ENCODE measurements around the gene SASH1. TPM values are rescaled to one million over a fixed set of nuclear protein-coding genes. Genes with fewer than 3 reads are reported as not detected.

The SASH1 gene
- total and polyA plus RNA-seq, 9 of the 15 experiments (the other 6 are each of a cell fraction or from before 2014, with no cell fraction given), result 0.35 to 3.5 (median 1.6) TPM

GRCh38 chr6:148559848-148560433, 217.3 kb downstream of the SASH1 start (continued):
- no peak for TF ChIP-seq ATF3 (IDR thresholded peaks at IDR 0.05)
- TF ChIP-seq ATF3 (CRISPR knock-in tag; conservative IDR thresholded peaks at IDR 0.05), result no peak
- TF ChIP-seq ELF2 (CRISPR knock-in tag; IDR thresholded peaks at IDR 0.05), result no peak
- TF ChIP-seq, protein P1, sequence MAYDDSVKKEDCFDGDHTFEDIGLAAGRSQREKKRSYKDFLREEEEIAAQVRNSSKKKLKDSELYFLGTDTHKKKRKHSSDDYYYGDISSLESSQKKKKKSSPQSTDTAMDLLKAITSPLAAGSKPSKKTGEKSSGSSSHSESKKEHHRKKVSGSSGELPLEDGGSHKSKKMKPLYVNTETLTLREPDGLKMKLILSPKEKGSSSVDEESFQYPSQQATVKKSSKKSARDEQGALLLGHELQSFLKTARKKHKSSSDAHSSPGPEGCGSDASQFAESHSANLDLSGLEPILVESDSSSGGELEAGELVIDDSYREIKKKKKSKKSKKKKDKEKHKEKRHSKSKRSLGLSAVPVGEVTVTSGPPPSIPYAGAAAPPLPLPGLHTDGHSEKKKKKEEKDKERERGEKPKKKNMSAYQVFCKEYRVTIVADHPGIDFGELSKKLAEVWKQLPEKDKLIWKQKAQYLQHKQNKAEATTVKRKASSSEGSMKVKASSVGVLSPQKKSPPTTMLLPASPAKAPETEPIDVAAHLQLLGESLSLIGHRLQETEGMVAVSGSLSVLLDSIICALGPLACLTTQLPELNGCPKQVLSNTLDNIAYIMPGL (CRISPR knock-in tag; IDR thresholded peaks at IDR 0.05), result no peak
- no peak for TF ChIP-seq PKNOX1 (IDR thresholded peaks at IDR 0.05)
- TF ChIP-seq, protein P2, sequence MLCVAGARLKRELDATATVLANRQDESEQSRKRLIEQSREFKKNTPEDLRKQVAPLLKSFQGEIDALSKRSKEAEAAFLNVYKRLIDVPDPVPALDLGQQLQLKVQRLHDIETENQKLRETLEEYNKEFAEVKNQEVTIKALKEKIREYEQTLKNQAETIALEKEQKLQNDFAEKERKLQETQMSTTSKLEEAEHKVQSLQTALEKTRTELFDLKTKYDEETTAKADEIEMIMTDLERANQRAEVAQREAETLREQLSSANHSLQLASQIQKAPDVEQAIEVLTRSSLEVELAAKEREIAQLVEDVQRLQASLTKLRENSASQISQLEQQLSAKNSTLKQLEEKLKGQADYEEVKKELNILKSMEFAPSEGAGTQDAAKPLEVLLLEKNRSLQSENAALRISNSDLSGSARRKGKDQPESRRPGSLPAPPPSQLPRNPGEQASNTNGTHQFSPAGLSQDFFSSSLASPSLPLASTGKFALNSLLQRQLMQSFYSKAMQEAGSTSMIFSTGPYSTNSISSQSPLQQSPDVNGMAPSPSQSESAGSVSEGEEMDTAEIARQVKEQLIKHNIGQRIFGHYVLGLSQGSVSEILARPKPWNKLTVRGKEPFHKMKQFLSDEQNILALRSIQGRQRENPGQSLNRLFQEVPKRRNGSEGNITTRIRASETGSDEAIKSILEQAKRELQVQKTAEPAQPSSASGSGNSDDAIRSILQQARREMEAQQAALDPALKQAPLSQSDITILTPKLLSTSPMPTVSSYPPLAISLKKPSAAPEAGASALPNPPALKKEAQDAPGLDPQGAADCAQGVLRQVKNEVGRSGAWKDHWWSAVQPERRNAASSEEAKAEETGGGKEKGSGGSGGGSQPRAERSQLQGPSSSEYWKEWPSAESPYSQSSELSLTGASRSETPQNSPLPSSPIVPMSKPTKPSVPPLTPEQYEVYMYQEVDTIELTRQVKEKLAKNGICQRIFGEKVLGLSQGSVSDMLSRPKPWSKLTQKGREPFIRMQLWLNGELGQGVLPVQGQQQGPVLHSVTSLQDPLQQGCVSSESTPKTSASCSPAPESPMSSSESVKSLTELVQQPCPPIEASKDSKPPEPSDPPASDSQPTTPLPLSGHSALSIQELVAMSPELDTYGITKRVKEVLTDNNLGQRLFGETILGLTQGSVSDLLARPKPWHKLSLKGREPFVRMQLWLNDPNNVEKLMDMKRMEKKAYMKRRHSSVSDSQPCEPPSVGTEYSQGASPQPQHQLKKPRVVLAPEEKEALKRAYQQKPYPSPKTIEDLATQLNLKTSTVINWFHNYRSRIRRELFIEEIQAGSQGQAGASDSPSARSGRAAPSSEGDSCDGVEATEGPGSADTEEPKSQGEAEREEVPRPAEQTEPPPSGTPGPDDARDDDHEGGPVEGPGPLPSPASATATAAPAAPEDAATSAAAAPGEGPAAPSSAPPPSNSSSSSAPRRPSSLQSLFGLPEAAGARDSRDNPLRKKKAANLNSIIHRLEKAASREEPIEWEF (CRISPR knock-in tag; IDR thresholded peaks at IDR 0.05), result no peak
- TF ChIP-seq ID3 (CRISPR knock-in tag; IDR thresholded peaks at IDR 0.05), result no peak
- no peak for TF ChIP-seq ID3 (tag; IDR thresholded peaks at IDR 0.05)
- no peak for TF ChIP-seq SMARCA4 (IDR thresholded peaks at IDR 0.05)
- no peak for TF ChIP-seq CREBBP (IDR thresholded peaks at IDR 0.05; ENCODE audit: low read depth, low read length)
- TF ChIP-seq RFX1 (IDR thresholded peaks at IDR 0.05), result no peak
- TF ChIP-seq CXXC5 (CRISPR knock-in tag; IDR thresholded peaks at IDR 0.05), result peak; percentile 39
- no peak for TF ChIP-seq GTF2E2 (tag; IDR thresholded peaks at IDR 0.05)
- no peak for TF ChIP-seq BCL6 (CRISPR knock-in tag; IDR thresholded peaks at IDR 0.05)
- peak; percentile 5 to 27; a peak in 2 of 4 replicates for TF ChIP-seq NRF1 (conservative IDR thresholded peaks at IDR 0.05 in 1 of 2, IDR thresholded peaks at IDR 0.05 in 1 of 2)
- TF ChIP-seq ZBTB17 (CRISPR knock-in tag; IDR thresholded peaks at IDR 0.05), result 0 out of 2 replicates have a peak, but pooled peaks have one; percentile 26
- 0 out of 2 replicates have a peak, but pooled peaks have one; percentile 23 for TF ChIP-seq MYNN (IDR thresholded peaks at IDR 0.05)
- TF ChIP-seq MYNN (CRISPR knock-in tag; IDR thresholded peaks at IDR 0.05), result no peak
- no peak for TF ChIP-seq HBP1 (CRISPR knock-in tag; IDR thresholded peaks at IDR 0.05)
